Femur (tissue), 1 donor: ENCODE measurements around the gene KRT81.

Source experiments
- DNase-seq: peaks from one replicate; pipeline ENCODE4 v3.0.0-alpha.2; 2017

The KRT81 gene

GRCh38 chr12:52291267-52291935 lies at the start of gene KRT81:
Gene KRT81, minus strand, starts transcription at chr12:52291534. Its CDS starts 69 bp downstream, at chr12:52291465.
- peak; percentile 4 for DNase-seq

GRCh38 chr12:52338241-52338960 lies 47.1 kb upstream of the KRT81 start:
- DNase-seq, result no peak

- DNase-seq, result no peak
Observed at GRCh38 chr12:52337054-52337453, 45.7 kb upstream of the KRT81 start.

- no peak for DNase-seq
Observed at GRCh38 chr12:52336641-52337040, 45.3 kb upstream of the KRT81 start.

GRCh38 chr12:52335598-52336262 lies 44.4 kb upstream of the KRT81 start:
- no peak for DNase-seq

GRCh38 chr12:52334185-52334584 lies 42.9 kb upstream of the KRT81 start:
- no peak for DNase-seq

- DNase-seq, result no peak
Observed at GRCh38 chr12:52333321-52333720, 42.0 kb upstream of the KRT81 start.

- DNase-seq, result no peak
Observed at GRCh38 chr12:52332381-52332780, 41.0 kb upstream of the KRT81 start.

- no peak for DNase-seq
Observed at GRCh38 chr12:52331833-52332232, 40.5 kb upstream of the KRT81 start.

GRCh38 chr12:52331039-52331438 lies 39.7 kb upstream of the KRT81 start:
- DNase-seq, result no peak

GRCh38 chr12:52327830-52328500 lies 36.6 kb upstream of the KRT81 start:
- DNase-seq, result no peak

GRCh38 chr12:52327052-52327829 lies 35.9 kb upstream of the KRT81 start:
- DNase-seq, result peak; percentile 67

GRCh38 chr12:52324153-52324444 lies 32.8 kb upstream of the KRT81 start:
- no peak for DNase-seq

- DNase-seq, result no peak
Observed at GRCh38 chr12:52323416-52324152, 32.2 kb upstream of the KRT81 start.

- DNase-seq, result no peak
Observed at GRCh38 chr12:52323001-52323400, 31.7 kb upstream of the KRT81 start.

- no peak for DNase-seq
Observed at GRCh38 chr12:52322069-52322468, 30.7 kb upstream of the KRT81 start.

- DNase-seq, result peak; percentile 8
Observed at GRCh38 chr12:52321418-52321817, 30.1 kb upstream of the KRT81 start.

- peak; percentile 7 for DNase-seq
Observed at GRCh38 chr12:52320784-52321400, 29.6 kb upstream of the KRT81 start, which contains the start of gene KRT83. Gene KRT83, minus strand, starts transcription at chr12:52321398. Its CDS starts 63 bp downstream, at chr12:52321335.

- no peak for DNase-seq
Observed at GRCh38 chr12:52319097-52319496, 27.8 kb upstream of the KRT81 start.

- DNase-seq, result no peak
Observed at GRCh38 chr12:52318241-52318990, 27.1 kb upstream of the KRT81 start.
